ENCODE results near the gene BABAM2. TPM values are rescaled to one million over a fixed set of nuclear protein-coding genes. Genes with fewer than 3 reads are reported as not detected.

The BABAM2 gene
- total RNA-seq, 1 donor from 2014 or later, result 33.9 TPM

- TF ChIP-seq CTCF (IDR thresholded peaks at IDR 0.05), result no peak
- Mint-ChIP-seq H3K27me3 (ENCODE audit: low read depth) (no peaks in the 10 kb centered on the region), H3K27ac (ENCODE audit: unreplicated experiment) (no peak overlapping the region), H3K4me3 (ENCODE audit: unreplicated experiment) (no peak overlapping the region), H3K4me1 (ENCODE audit: low read depth) (peaks cover 11% of the 10 kb centered on the region), H3K36me3 (ENCODE audit: low read depth) (peaks cover 7% of the 10 kb centered on the region), H3K9me3 (ENCODE audit: low read depth) (no peaks in the 10 kb centered on the region)
- DNase-seq (ENCODE audit: low spot score), result no peak
Observed at GRCh38 chr2:28239207-28239606, 348.7 kb downstream of the BABAM2 start.

- H3K36me3 Mint-ChIP-seq (ENCODE audit: low read depth), result peaks cover 7% of the 10 kb centered on the region
- no peak for TF ChIP-seq CTCF (IDR thresholded peaks at IDR 0.05)
Observed at GRCh38 chr2:28240937-28241336, 350.4 kb downstream of the BABAM2 start.

GRCh38 chr2:28247290-28247689 is 356.8 kb downstream of the BABAM2 start:
- peaks cover 25% of the 10 kb centered on the region for H3K4me1 Mint-ChIP-seq (ENCODE audit: low read depth)
- no peak for TF ChIP-seq CTCF (IDR thresholded peaks at IDR 0.05)
- H3K36me3 Mint-ChIP-seq (ENCODE audit: low read depth), result peaks cover 2% of the 10 kb centered on the region
- no peak for DNase-seq (ENCODE audit: low spot score)
- H3K27ac Mint-ChIP-seq (ENCODE audit: unreplicated experiment), result no peak overlapping the region
- no peak overlapping the region for H3K4me3 Mint-ChIP-seq (ENCODE audit: unreplicated experiment)
- no peaks in the 10 kb centered on the region for H3K27me3 Mint-ChIP-seq (ENCODE audit: low read depth)
- H3K9me3 Mint-ChIP-seq (ENCODE audit: low read depth), result no peaks in the 10 kb centered on the region

More at GRCh38 chr2:28240937-28241336, 350.4 kb downstream of the BABAM2 start:
- H3K27me3 Mint-ChIP-seq (ENCODE audit: low read depth), result no peaks in the 10 kb centered on the region
- no peaks in the 10 kb centered on the region for H3K9me3 Mint-ChIP-seq (ENCODE audit: low read depth)
- H3K4me1 Mint-ChIP-seq (ENCODE audit: low read depth), result peaks cover 11% of the 10 kb centered on the region
- no peak overlapping the region for H3K27ac Mint-ChIP-seq (ENCODE audit: unreplicated experiment)
- no peak overlapping the region for H3K4me3 Mint-ChIP-seq (ENCODE audit: unreplicated experiment)
- DNase-seq (ENCODE audit: low spot score), result no peak

DNA sequence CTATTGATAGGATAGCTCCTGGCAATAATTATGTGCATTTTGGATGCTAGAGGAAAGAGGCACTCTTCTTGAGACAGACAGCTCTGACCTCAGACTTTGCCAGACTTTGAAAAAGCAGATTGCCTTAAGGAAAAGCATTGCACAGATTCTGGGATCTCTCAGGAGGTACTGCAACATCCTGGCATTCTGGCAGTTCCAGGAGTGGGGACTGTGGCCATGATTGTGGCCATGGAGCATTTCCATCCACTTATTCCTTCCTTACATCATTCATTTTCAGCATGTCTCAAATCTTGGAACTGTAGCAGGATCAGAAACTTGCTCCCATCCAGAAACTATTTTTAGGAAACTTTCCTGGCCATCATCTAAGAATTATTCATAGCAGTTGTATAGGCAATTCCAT is 357.2 kb downstream of the BABAM2 start:
- no peak for DNase-seq (ENCODE audit: low spot score)
- TF ChIP-seq CTCF (IDR thresholded peaks at IDR 0.05), result no peak
- Mint-ChIP-seq H3K36me3 (ENCODE audit: low read depth) (peaks cover 2% of the 10 kb centered on the region), H3K27ac (ENCODE audit: unreplicated experiment) (no peak overlapping the region), H3K27me3 (ENCODE audit: low read depth) (no peaks in the 10 kb centered on the region), H3K4me1 (ENCODE audit: low read depth) (peaks cover 25% of the 10 kb centered on the region), H3K4me3 (ENCODE audit: unreplicated experiment) (no peak overlapping the region), H3K9me3 (ENCODE audit: low read depth) (no peaks in the 10 kb centered on the region)

DNA sequence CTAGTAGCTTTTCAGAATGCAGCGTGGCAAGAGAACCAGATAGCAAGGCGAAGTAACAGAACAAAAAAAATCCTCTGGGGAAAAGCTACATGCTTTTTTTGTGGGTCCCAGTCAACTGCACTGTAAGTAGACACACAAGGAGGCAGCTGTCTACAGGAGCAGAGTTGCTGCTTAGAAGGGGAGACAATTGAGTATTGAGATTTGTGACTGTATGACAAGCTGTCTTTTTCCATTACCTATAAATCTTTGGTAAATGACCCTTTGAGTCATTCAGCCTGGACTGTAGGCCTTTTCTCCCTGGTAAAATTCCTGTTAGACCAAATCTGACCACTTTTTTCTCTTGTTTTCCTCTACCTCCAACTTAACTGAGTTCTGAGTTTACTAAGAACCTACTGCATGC is 358.0 kb downstream of the BABAM2 start:
- H3K4me1 Mint-ChIP-seq (ENCODE audit: low read depth), result peaks cover 25% of the 10 kb centered on the region
- H3K9me3 Mint-ChIP-seq (ENCODE audit: low read depth), result no peaks in the 10 kb centered on the region
- H3K27me3 Mint-ChIP-seq (ENCODE audit: low read depth), result no peaks in the 10 kb centered on the region
- DNase-seq (ENCODE audit: low spot score), result no peak
- H3K4me3 Mint-ChIP-seq (ENCODE audit: unreplicated experiment), result no peak overlapping the region
- no peak overlapping the region for H3K27ac Mint-ChIP-seq (ENCODE audit: unreplicated experiment)
- TF ChIP-seq CTCF (IDR thresholded peaks at IDR 0.05), result no peak
- peaks cover 2% of the 10 kb centered on the region for H3K36me3 Mint-ChIP-seq (ENCODE audit: low read depth)
